Measurements from ENCODE around the gene NDUFS7. TPM values are rescaled to one million over a fixed set of nuclear protein-coding genes. Genes with fewer than 3 reads are reported as not detected.
A peak's percentile ranks its signal among the peaks of the same experiment; 100 is the strongest.

NDUFS7 gene
- polyA plus RNA-seq, 3 donors from 2014 or later = 209 to 227 (median 213) TPM

DNA sequence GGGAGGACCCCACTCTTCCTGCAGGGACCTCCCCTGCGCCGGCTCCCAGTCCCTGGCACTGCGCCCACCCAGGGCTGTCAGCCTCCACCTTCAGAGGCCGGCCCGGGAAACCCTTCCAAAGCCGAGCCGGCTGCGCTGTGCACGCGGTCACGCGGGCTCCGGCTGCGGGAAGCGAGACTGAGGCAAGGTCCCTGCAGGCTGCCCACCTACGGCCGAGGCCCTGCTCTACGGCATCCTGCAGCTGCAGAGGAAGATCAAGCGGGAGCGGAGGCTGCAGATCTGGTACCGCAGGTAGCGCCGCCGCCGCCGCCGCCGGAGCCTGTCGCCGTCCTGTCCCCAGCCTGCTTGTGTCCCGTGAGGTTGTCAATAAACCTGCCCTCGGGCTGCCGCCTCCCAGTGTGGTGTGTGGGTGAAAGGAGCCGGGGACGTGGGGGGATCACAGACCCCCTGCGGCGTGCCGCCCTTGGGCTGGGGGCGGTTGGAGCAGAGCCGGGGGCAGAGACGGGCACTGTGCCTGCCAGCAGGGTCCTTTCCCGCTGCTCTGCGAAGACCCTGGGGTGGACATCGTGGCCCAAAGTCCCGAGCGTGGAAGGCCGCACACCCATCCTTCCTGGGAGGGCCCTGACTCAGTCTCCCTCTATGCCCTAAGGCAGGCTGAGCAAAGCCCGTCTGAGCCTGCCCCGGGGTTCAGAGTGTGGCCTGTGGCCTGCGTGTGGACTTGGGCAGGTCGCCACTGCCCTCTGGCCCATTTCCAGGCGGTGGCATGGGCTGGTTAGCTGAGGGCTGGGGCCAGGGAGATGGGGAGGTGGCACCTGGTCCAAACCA is 11.7 kb downstream of the NDUFS7 start:
- DNase-seq = no peak
- Mint-ChIP-seq H3K36me3 (peaks cover 0 to 9% (median 5%) of the 10 kb centered on the region in 3 donors), H3K9me3 (no peaks in the 10 kb centered on the region), H3K27me3 (ENCODE audit: low read depth in 3 of 3) (peaks cover 0 to 3% (median 1%) of the 10 kb centered on the region in 3 donors), H3K4me1 (no peaks in the 10 kb centered on the region), H3K27ac (no peak overlapping the region), H3K4me3 (no peak overlapping the region)

DNA sequence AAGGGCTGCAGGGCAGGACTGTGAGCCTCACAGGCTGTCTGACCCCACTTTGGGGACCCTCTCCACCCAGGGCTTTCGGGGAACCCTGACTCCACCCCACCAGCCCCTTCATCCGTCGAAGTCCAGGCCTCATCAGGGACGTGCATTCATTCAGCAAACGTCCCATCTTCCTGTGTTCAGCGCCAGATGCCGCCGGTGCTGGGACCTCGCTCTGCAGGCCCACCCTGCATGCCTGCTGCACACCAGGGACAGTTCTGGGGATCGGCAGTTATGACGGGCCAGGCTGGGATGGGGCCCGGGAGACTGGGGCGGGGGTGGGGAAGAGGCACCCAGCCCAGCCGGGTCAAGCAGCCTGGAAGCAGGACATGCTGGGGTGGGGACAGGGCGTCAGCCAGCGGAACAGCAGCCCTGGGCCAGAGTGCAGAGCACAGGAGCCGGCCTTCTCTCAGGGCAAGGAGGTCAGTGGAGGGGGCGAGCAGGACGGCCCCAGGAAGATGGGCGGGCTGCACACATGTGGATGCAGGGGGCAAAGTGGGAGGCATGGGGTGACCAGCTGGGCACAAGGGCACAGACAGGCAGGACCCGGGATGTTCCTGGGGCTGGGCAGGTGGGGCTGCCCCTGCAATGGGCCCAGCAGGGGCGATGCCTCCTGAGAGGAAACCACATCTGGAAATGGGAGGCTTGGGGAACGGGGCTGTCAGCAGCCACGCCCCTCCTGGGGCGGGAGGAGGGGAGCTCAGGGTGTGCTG is 12.5 kb downstream of the NDUFS7 start:
- Mint-ChIP-seq H3K4me1 (peaks cover 0 to 5% of the 10 kb centered on the region in 2 donors), H3K27me3 (ENCODE audit: low read depth in 3 of 3) (peaks cover 0 to 3% (median 1%) of the 10 kb centered on the region in 3 donors), H3K4me3 (no peak overlapping the region), H3K27ac (no peak overlapping the region), H3K9me3 (no peaks in the 10 kb centered on the region), H3K36me3 (peaks cover 0 to 6% (median 5%) of the 10 kb centered on the region in 3 donors)
- no peak for DNase-seq

DNA sequence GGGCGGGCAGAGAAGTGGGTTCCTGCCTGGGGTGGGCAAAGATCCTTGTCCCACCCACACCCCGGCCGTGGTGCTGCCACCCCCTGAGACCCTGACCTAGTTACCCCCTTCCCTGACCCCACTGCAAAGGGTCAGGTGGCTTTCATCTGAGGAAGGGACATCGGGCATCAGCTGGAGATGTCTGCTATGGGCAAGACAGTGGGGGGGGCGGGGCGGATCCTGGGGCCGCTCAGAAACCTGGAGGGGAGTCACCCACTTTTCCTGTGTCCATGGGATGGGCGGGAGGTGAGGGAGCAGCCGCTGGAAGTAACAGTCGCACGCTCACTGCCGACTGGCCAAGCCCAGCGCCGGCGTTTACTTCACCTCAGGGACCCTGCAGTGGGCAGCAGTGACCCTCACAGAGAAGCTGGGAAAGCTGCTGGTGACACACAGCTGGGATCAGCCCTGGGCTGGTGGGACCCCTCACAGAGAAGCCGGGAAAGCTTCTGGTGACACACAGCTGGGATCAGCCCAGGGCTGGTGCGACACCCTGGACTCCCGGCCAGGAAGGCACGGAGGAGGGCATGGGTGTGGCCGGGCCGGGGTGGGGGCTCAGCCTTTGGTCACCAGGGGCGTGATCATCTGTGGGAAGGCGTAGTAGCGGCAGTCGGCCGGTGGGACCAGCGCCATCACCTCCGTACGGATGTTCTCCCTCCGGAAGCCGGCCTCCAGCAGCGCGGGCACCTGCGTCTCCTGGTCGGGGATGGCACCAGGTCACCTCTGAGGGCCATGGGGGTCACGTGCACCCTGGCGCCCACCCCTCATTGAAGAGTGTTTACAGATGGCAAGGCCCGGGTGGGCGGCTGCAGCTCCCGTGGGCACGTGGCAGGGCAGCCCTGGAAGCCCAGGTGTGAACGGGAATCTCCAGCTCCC is 13.3 kb downstream of the NDUFS7 start:
- DNase-seq = no peak
- peaks cover 0 to 5% (median 5%) of the 10 kb centered on the region in 3 donors for H3K36me3 Mint-ChIP-seq
- H3K27ac Mint-ChIP-seq = no peak overlapping the region
- no peak overlapping the region for H3K4me3 Mint-ChIP-seq
- peaks cover 0 to 8% of the 10 kb centered on the region in 2 donors for H3K4me1 Mint-ChIP-seq
- H3K27me3 Mint-ChIP-seq (ENCODE audit: low read depth in 3 of 3) = peaks cover 0 to 5% (median 3%) of the 10 kb centered on the region in 3 donors
- no peaks in the 10 kb centered on the region for H3K9me3 Mint-ChIP-seq

DNA sequence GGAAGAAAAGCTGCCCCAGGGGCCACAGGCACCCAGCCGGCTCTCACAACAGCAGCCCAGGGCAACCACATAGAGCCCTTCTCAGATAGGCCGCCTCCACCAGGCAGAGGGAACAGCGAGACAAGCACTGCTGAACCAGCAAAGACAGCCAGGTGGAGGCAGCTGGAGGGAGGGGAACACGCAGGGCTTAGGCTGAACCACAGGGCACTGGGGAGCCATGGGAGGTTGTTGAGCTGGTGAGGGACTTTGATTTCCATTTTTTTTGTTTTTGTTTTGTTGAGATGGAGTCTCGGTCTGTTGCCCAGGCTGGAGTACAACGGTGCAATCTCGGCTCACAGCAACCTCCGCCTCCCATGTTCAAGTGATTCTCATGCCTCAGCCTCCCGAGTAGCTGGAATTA is 14.1 kb downstream of the NDUFS7 start:
- no peaks in the 10 kb centered on the region for H3K9me3 Mint-ChIP-seq
- H3K4me1 Mint-ChIP-seq = peaks cover 5 to 13% of the 10 kb centered on the region in 2 donors
- no peak for DNase-seq
- H3K36me3 Mint-ChIP-seq = no peaks in the 10 kb centered on the region
- no peak overlapping the region for H3K4me3 Mint-ChIP-seq
- peaks cover 2 to 5% (median 3%) of the 10 kb centered on the region in 3 donors for H3K27me3 Mint-ChIP-seq (ENCODE audit: low read depth in 3 of 3)
- H3K27ac Mint-ChIP-seq = no peak overlapping the region

DNA sequence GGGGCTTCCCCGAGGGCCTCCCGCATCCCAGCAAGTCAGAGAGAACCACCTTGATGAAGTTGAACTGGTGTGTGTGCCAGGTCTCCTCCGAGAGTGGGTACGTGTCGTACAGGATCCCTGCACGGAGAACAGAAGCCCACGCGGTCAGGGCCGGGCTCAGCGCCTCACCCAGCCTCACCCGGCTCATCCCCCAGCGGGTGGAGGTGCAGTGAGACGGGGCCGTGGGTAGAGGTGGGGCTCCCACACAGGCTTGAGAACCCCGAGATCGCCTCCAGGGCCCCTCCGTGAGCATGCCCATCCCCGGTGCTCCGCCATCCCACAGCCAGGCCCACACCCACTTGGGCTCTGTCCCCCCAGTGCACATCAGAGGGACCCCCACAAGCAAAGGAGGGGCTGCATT is 15.4 kb downstream of the NDUFS7 start:
- Mint-ChIP-seq H3K9me3 (no peaks in the 10 kb centered on the region), H3K36me3 (no peaks in the 10 kb centered on the region), H3K4me1 (peaks cover 11 to 18% of the 10 kb centered on the region in 2 donors), H3K27me3 (ENCODE audit: low read depth in 3 of 3) (peaks cover 0 to 5% (median 4%) of the 10 kb centered on the region in 3 donors), H3K4me3 (no peak overlapping the region), H3K27ac (no peak overlapping the region)
- DNase-seq = no peak

DNA sequence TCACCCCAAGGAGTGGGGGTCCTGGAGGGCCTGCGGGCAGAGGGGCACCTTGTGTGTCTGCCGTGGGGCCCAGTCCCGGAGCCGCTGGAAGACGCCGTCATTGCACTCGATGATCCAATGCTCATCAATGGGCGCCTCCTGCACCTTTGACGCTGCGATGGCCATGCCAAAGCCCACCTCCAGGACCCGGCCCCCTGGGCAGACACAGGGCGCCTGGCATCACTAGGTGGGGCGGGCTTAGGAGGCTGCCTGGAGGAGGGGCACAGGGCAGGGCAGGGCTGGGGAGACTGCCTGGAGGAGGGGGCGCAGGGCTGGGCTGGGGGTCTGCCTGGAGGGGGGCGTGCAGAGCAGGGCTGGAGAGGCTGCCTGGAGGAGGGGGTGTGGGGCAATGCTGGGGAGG is 16.0 kb downstream of the NDUFS7 start:
- Mint-ChIP-seq H3K27me3 (ENCODE audit: low read depth in 3 of 3) (peaks cover 0 to 5% (median 4%) of the 10 kb centered on the region in 3 donors), H3K4me3 (no peak overlapping the region), H3K27ac (no peak overlapping the region), H3K4me1 (peaks cover 11 to 18% of the 10 kb centered on the region in 2 donors), H3K36me3 (no peaks in the 10 kb centered on the region), H3K9me3 (no peaks in the 10 kb centered on the region)
- no peak for DNase-seq

DNA sequence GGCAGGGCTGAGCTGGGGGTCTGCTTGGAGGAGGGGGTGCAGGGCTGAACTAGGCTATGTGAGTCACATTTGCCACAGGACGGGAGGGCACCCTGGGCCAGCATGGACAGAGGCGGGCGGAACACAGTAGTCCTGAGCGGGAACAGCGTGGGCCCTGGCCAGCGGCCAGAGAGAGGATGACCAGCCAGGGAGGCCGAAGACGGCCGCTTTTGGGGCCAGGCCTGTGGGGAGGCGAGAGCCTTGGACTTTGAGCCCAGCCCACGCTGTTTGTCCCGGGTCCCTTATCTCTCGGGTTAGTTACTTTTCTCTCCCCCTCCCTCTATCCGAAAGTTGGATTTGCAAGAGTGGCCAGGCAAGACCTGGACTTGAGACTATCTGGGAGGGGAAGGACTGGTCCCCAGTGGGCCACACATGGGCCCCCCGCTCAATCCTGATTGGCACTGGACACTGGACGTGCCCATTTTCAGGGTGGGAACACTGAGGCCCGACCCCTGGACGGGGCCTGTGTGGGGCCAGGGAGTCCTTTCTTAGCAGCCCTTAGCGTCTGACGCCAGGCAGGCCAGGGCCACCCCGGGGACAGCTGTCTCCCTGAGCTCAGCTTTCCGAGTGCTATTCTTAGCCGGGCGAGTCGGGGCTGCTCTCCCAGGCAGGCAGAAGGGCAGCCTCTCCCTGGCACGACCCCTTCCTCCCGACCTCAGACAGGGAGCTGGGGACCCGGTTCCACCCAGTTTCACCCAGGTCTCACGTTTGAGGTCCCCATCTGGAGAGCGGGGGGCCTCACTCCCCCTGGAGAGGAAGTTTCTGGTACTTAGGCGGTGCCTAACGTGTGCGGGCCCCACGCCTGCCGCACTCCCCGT is 16.8 kb downstream of the NDUFS7 start:
- no peak overlapping the region for H3K27ac Mint-ChIP-seq
- peaks cover 11 to 18% of the 10 kb centered on the region in 2 donors for H3K4me1 Mint-ChIP-seq
- H3K9me3 Mint-ChIP-seq = no peaks in the 10 kb centered on the region
- peaks cover 0 to 5% (median 4%) of the 10 kb centered on the region in 3 donors for H3K27me3 Mint-ChIP-seq (ENCODE audit: low read depth in 3 of 3)
- no peaks in the 10 kb centered on the region for H3K36me3 Mint-ChIP-seq
- no peak for DNase-seq
- peak overlapping the region; percentile 30 to 71 (median 63) for H3K4me3 Mint-ChIP-seq

DNA sequence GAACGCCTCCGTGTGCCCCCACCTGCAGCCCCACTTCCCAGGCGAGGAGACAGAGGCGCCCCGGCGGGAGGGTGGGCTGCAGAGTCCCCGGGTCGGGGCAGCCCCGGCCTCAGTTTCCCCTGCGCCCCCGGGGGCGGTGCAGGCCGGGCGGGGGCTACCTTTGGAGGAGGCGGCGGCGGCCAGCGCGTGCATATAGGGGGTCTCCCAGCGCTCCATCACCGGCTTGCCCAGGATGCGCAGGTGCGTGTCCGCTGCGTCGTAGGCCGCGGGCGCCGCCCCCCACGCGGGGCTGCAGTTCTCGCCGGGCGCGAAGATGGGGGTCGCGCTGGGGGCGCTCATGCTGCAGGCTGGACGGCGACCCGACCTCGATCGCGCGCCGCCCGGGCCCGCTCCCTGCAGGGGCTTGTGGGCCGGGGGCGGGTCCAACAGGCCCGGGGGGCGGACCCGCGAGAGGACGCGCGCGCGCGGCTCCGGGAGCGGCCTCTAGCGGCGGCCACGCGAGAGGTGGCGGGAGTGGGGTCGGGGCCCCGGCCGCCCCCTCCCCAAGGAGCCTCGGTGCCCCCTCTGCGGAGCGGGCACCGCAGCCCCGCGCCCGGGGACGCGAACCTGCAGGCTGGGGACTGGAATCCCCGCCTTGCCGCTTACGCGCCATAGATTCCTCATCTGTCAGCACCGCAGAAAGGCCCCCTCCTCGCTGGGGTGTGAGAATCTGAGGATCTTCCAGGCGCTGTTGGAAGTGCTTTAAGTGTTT is 17.6 kb downstream of the NDUFS7 start, which contains the start of gene GAMT:
Gene GAMT, minus strand, starts transcription at position 405 of the 751 bp plus-strand sequence. Its CDS starts 66 bp downstream, at position 339.
- Mint-ChIP-seq H3K27ac (no peak within 1 kb of the TSS), H3K4me3 (peak within 1 kb of the TSS; percentile 64 to 84 (median 71)), H3K4me1 (peaks cover 12 to 19% of the 10 kb centered on the region in 2 donors), H3K36me3 (no peaks in the 10 kb centered on the region), H3K27me3 (ENCODE audit: low read depth in 3 of 3) (peaks cover 0 to 5% (median 4%) of the 10 kb centered on the region in 3 donors), H3K9me3 (no peaks in the 10 kb centered on the region)
- peak; percentile 46 to 54 (median 50) for DNase-seq

DNA sequence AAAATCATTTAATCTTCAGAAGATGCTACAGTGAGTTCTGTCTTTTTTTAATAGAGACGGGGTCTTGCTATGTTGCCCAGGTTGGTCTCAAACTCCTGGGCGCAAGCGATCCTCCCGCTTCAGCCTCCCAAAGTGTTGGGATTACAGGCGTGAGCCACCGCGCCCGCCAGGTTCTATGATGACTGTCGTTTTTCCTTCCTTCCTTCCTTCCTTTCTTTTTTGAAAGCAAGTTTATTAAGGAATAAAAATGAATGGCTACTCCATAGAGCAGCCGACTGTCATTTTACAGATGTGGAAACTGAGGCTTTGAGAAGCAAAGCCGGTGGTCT is 18.1 kb downstream of the NDUFS7 start:
- Mint-ChIP-seq H3K9me3 (no peaks in the 10 kb centered on the region), H3K4me1 (peaks cover 17 to 24% of the 10 kb centered on the region in 2 donors), H3K4me3 (peak overlapping the region; percentile 57 to 75 (median 67)), H3K27me3 (ENCODE audit: low read depth in 3 of 3) (peaks cover 2 to 9% (median 4%) of the 10 kb centered on the region in 3 donors), H3K27ac (no peak overlapping the region), H3K36me3 (no peaks in the 10 kb centered on the region)
- no peak for DNase-seq

DNA sequence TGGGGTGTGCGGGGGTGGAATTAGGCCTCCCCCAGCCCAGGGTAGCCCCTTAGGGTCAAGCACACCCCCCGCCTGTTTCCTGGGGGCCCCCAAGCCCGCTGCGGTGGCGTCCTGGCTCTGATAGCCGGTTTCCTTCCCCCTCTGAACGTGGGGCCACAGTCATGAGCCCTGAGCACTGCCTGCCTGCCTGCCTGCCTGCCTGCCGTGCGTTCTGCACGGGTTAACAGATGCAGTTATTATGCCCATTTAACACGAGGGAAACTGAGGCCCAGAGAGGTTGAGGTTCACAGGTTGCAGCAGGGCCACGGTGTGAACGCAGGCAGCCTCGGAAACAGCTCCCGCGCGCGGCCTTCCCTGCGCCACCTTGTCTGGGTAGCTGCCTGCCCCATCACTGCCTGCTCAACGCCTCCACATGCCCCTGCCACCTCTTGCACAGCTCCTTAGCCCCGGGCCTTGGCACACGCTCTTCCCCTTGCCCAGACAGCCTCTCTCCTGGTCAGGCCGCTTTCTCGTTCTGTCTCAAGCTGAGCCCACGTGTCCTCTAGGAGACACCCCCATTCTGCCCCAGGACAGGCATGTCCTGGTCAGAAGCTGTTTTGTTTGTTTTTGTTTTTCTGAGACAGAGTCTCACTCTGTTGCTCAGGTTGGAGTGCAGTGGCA is 18.8 kb downstream of the NDUFS7 start:
- peak overlapping the region; percentile 41 to 84 (median 78) for H3K4me3 Mint-ChIP-seq
- H3K27ac Mint-ChIP-seq = peak overlapping the region in 1 of 6 donors; percentile 57
- H3K36me3 Mint-ChIP-seq = no peaks in the 10 kb centered on the region
- DNase-seq = no peak
- peaks cover 19 to 24% of the 10 kb centered on the region in 2 donors for H3K4me1 Mint-ChIP-seq
- no peaks in the 10 kb centered on the region for H3K9me3 Mint-ChIP-seq
- peaks cover 4 to 13% (median 4%) of the 10 kb centered on the region in 3 donors for H3K27me3 Mint-ChIP-seq (ENCODE audit: low read depth in 3 of 3)

DNA sequence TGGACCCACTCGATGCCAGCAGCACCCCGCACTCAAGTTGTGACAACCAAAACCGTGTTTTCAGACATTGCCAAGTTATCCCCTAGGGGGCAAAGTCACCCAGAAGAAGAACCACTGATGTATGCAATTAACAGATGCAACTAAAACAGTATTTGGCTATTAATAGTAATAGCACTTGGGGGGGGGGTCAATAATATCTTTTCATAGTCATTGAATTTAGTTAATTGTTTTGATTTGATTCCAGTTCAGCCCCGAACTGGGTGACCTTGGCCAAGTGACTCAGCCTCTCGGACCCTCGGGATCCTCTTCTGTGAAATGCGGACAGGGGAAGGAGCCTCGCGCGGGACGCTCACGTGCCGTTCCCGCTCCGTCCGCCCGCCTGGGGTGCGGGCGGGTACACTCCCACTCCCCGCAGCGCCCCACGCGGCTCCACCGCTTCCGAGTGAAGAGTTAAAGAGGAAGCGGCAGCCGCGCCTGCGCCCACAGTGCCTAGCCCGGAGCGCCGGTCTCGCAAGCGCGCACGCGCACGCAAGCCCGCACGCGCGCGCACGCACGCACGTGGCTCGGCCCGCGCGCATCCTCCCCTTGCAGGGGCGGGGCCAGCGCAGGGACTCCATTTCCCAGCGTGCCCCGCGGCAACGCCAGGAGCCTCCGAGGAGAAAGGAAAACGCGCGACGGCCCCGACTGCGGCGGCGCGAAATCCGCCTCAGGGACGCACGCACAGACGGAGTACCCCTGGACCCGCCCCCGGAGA is 23.2 kb downstream of the NDUFS7 start:
- Mint-ChIP-seq H3K4me3 (peak overlapping the region; percentile 65 to 83 (median 78)), H3K27me3 (ENCODE audit: low read depth in 3 of 3) (peaks cover 11 to 27% (median 14%) of the 10 kb centered on the region in 3 donors), H3K36me3 (peaks cover 0 to 4% (median 0%) of the 10 kb centered on the region in 3 donors), H3K4me1 (peaks cover 50 to 53% of the 10 kb centered on the region in 2 donors), H3K9me3 (no peaks in the 10 kb centered on the region), H3K27ac (peak overlapping the region; percentile 70 to 92 (median 78))
- DNase-seq = peak; percentile 100

All from immature natural killer cell (primary cell).